ENCODE measurements around the gene DTX3. TPM values are rescaled to one million over a fixed set of nuclear protein-coding genes. Genes with fewer than 3 reads are reported as not detected.

DTX3 gene
- total RNA-seq, 1 experiment from 2014 or later = 18.1 TPM

GRCh38 chr12:57626111-57626920 lies 21.7 kb downstream of the DTX3 start:
- POLR2A ChIA-PET (ENCODE audit: unreplicated experiment) = no interaction called here
- Histone ChIP-seq H3K9me3 (ENCODE audit: insufficient read depth, low read depth) (no peaks in the 10 kb centered on the region), H3K4me2 (no peak overlapping the region), H3K27me3 (ENCODE audit: insufficient read depth, low read depth) (peaks cover 30% of the 10 kb centered on the region), H3K9me2 (ENCODE audit: insufficient read depth) (no peaks in the 10 kb centered on the region), H3K36me3 (ENCODE audit: low read depth) (no peaks in the 10 kb centered on the region), H3F3A (ENCODE audit: insufficient read depth, low read depth) (no peaks in the 10 kb centered on the region), H4K20me1 (ENCODE audit: insufficient read depth) (no peaks in the 10 kb centered on the region), H3K27ac (no peak overlapping the region), H3K4me1 (replicated peaks; ENCODE audit: insufficient read depth) (no peaks in the 10 kb centered on the region), H3K79me2 (ENCODE audit: low read depth) (no peaks in the 10 kb centered on the region), H2AFZ (no peak overlapping the region), H3K4me3 (no peak overlapping the region)
- DNase-seq = no peak
- intact Hi-C loops (cut with micrococcal nuclease; ENCODE audit: unreplicated experiment) = no loop called here
- CTCF ChIA-PET = no interaction called here
- BruUV-seq (replicated peaks) = no TSS peak
- TF ChIP-seq EZH2 (IDR thresholded peaks at IDR 0.05; ENCODE audit: low read depth) (no peak), CTCF (conservative IDR thresholded peaks at IDR 0.05) (no peak)

DNA sequence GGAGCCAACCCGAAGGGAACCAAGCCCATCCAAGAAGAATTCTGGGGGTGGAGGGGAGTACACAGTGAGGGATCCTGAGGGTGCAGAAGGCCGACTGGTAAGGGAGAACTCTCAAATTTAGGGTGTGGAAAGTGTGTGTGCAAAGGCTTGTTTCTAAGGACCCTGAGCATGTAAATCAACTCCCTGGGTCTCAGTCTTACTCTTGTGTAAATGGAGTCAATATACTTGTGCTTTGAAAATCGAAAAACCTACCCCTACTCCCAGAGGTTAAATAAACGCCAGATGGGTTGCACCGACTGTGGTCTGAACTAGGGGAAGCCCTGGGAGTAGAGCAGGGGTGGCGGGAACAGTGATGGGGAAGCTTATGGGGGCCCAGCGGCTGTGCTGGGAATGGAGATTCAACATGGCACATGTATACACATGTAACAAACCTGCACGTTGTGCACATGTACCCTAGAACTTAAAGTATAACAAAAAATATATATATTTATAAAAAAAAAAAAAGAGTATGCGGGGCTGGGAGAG lies 22.4 kb downstream of the DTX3 start:
- intact Hi-C loops (cut with micrococcal nuclease; ENCODE audit: unreplicated experiment) = no loop called here
- H3K9me2 ChIP-seq (ENCODE audit: insufficient read depth) = no peaks in the 10 kb centered on the region
- no peak overlapping the region for H3K4me2 ChIP-seq
- no peaks in the 10 kb centered on the region for H3K9me3 ChIP-seq (ENCODE audit: insufficient read depth, low read depth)
- DNase-seq = no peak
- no peak overlapping the region for H3K27ac ChIP-seq
- H4K20me1 ChIP-seq (ENCODE audit: insufficient read depth) = no peaks in the 10 kb centered on the region
- peaks cover 24% of the 10 kb centered on the region for H3K27me3 ChIP-seq (ENCODE audit: insufficient read depth, low read depth)
- no peak overlapping the region for H2AFZ ChIP-seq
- CTCF ChIA-PET = no interaction called here
- no TSS peak for BruUV-seq (replicated peaks)
- TF ChIP-seq CTCF (conservative IDR thresholded peaks at IDR 0.05) (no peak), EZH2 (IDR thresholded peaks at IDR 0.05; ENCODE audit: low read depth) (no peak)
- H3K4me1 ChIP-seq (replicated peaks; ENCODE audit: insufficient read depth) = no peaks in the 10 kb centered on the region
- H3K79me2 ChIP-seq (ENCODE audit: low read depth) = no peaks in the 10 kb centered on the region
- H3K36me3 ChIP-seq (ENCODE audit: low read depth) = no peaks in the 10 kb centered on the region
- no peaks in the 10 kb centered on the region for H3F3A ChIP-seq (ENCODE audit: insufficient read depth, low read depth)
- no peak overlapping the region for H3K4me3 ChIP-seq
- POLR2A ChIA-PET (ENCODE audit: unreplicated experiment) = no interaction called here

DNA sequence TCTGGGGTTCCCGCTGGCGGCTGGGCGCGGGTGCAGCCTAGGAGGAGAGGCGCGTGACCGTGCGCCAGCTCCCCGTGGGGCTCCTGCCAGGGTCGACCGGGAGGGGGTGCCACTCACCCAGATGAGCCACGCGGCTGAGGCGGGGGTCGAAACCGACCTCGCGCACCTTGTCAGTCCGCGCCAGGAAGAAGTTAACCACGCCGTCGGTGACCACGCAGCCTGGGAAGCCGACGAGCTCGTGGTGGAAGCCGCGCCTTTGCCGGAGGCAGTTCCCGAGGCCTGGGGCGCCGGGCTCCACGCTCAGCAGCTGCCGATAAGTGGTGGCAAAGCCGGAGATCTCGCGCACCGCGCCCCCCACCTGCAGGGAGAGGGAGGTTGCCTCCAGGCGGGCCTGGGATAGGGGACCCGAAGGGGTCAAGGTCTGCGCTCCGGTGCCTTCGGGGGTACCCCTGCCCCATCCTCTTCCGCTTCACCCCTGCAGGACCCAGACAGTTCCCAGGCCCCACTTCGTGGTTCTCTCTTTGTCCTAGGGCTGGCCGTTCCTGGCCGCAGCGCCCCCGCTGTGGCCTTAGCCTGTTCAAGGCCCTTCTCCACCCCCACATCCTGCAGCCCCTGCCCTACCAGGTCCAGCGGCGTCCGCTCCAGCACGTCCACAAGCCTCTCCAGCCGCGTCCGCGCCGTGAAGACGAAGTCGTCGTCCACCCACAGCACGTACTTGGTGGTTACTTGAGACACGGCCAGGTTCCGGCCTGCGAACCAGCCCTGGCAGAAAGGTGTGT lies 23.1 kb downstream of the DTX3 start:
- ChIA-PET POLR2A (ENCODE audit: unreplicated experiment) (interaction anchor here (0.6 kb wide), 1 partner anchor 36 kb away, joined by 3 read pairs; no protein-coding TSS in a partner anchor), CTCF (no interaction called here)
- H3K79me2 ChIP-seq (ENCODE audit: low read depth) = no peaks in the 10 kb centered on the region
- no peaks in the 10 kb centered on the region for H3F3A ChIP-seq (ENCODE audit: insufficient read depth, low read depth)
- no peak overlapping the region for H3K4me3 ChIP-seq
- H4K20me1 ChIP-seq (ENCODE audit: insufficient read depth) = no peaks in the 10 kb centered on the region
- no peak for DNase-seq
- peaks cover 17% of the 10 kb centered on the region for H3K27me3 ChIP-seq (ENCODE audit: insufficient read depth, low read depth)
- no peak overlapping the region for H2AFZ ChIP-seq
- BruUV-seq (replicated peaks) = no TSS peak
- no peaks in the 10 kb centered on the region for H3K9me2 ChIP-seq (ENCODE audit: insufficient read depth)
- no peak overlapping the region for H3K4me2 ChIP-seq
- intact Hi-C loops (cut with micrococcal nuclease; ENCODE audit: unreplicated experiment) = no loop called here
- no peaks in the 10 kb centered on the region for H3K4me1 ChIP-seq (replicated peaks; ENCODE audit: insufficient read depth)
- no peaks in the 10 kb centered on the region for H3K36me3 ChIP-seq (ENCODE audit: low read depth)
- H3K9me3 ChIP-seq (ENCODE audit: insufficient read depth, low read depth) = no peaks in the 10 kb centered on the region
- TF ChIP-seq CTCF (conservative IDR thresholded peaks at IDR 0.05) (no peak), EZH2 (IDR thresholded peaks at IDR 0.05; ENCODE audit: low read depth) (no peak)
- no peak overlapping the region for H3K27ac ChIP-seq

Measured in PC-9 (cell line).